GM19023 (cell line): ENCODE results near the gene ACTR10.
A peak's percentile ranks its signal among the peaks of the same experiment; 100 is the strongest.

ENCODE experiments used
- ATAC-seq: cut with Tn5 transposase; IDR thresholded peaks from one replicate; pipeline ENCODE4 v1.9.1; 2021; ENCODE audit warnings: mild to moderate bottlenecking, moderate library complexity; ENCODE audit not compliant: unreplicated experiment

Gene ACTR10

DNA sequence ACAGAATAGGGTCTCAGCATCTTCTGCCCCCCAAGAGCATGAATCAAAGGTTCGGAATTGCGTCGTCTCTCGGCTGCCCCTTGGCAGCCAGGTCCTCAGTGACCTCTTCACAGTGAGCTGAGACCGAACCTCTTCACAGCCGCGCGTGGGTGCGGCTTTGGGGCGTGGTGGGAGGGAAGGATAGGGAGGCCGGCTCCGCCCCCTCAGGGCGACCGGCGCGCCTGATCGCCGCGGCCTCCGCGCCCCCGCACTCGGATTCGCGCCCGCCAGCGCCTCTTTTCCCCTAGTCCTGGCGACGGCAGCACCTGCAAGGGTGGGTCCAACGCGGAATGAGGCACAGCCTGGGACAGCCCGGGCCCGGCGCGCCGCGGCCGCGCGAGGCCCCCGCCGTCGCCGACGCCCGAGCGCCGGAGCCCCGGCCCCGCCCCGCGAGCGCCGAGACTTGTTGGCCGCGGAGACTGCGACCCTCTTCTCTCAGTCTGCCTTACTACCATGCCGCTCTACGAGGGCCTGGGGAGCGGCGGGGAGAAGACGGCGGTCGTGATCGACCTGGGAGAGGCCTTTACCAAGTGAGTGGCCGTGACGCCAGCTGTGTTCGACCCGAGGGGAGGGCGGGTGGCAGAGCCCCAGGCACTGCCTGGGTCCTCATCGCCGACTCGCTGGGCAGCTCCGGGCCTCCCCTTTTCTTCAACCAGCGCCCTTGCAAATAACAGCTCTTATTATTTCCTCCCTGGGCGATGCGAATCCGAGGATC, at the start of gene ACTR10:
Gene ACTR10 (plus strand): TSS at position 424 of the 754 bp plus-strand sequence. CDS start 69 bp downstream, at position 493.
- peak; percentile 93 for ATAC-seq

DNA sequence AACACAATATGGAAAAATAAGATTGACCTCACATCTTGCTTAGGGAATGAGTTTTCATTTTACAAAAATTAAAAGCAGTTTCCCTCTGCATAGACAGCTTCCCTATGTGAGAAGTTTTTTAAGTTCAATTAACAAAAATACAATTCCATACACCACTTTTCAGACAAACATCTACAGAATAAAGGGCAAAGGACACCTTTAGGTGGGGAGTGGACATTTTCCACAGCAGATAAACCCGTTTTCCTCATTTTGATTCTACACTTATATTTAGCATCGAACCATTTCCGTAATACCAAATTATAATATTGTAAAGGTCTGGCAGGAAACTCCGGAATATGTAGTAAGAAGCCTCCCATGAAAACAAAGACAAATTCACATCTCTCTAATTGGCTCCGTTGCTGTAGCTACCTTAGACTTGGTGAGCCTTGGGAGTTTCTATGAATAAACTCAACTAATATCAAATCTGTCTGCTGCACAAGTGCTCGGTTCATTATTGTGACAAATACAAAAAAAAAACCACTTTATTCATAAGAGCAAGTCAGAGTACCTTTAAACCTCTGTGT, 49.6 kb upstream of the ACTR10 start:
- no peak for ATAC-seq

DNA sequence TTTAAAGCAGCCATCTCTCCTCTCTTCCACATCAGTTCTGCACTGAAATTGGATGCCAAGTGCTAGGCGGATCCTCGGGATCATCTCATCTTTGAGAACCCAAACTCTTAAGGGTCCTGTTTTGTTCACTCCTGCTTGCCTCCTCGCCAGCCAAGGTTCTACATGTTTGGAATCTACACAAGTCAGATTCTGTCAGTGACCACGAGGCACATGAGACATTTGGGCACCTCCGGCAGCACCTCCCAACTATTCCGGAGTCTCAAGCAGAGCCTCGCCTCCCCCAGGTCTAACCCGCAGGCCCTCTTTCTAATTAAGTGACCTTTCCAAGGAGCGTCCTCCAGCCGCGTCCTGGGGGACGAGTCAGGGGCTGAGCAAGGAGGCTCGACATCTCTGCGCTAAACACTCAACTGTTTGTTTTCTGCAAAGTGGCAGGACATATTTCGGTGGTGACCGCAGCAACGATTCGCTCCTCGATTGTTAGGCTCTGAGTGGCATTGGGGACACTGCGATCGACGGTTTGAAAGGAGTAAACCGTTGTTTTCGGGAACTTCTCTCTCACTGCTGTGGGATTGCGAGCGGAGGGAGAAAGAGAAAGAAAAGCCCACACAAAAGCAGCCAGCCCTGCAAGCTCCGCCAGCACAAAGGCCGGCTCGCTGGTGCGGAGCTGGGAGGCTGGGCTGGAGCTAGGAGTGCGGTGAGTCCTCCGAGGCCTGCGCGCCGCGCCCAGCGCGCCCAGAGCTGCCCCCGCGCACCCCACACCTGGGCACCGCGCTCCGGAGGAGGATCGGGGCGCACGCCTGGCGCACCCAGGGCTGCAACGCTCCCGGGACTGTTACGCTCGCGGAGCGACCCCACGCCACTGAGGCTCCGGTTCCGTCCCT, 48.6 kb upstream of the ACTR10 start:
- peak; percentile 42 for ATAC-seq

DNA sequence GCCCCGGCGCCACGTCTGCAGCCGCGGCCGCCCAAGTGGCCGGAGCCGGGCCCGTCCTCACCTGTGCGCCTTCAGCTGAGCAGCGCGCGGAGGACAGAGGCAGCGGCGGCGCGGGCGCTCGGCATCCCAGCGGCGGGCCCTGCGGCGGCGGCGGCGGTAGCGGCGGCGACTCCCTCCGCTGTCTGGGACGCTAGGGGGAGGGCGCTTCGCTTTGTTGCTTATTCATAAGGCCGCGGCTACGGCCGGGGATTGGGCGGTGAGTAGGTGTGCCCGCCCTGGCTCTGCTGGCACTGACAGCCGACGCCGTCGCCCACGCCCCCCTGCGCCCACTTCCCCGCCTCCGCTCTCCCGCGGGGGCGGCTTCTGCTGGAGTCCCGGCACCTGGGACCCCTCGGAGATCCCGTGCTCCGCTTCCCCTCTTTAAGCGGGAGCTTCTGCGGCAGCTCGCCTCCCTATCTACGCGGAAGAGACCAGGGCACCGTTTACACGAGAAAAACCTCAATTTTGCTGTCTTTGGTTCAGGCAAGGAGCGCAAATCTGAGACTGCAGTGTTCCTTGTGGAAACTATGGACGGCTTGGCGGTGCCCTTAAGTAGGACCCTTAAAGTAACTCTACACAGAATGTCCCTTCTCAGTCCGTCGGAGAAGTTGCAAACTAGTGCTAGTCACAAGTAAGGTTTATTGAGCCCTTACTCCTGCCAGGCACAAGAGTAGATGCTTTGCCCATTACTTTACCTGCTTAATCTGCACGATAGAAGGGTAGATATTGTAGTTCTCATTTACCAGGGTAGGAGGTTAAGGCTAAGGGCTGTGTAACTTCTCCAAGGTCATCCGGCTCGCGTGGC, 47.7 kb upstream of the ACTR10 start, which contains the start of gene ARMH4:
Gene ARMH4 (minus strand): TSS at position 200 of the 844 bp plus-strand sequence. CDS start 12,855 bp downstream, outside the sequence.
- peak; percentile 93 for ATAC-seq

DNA sequence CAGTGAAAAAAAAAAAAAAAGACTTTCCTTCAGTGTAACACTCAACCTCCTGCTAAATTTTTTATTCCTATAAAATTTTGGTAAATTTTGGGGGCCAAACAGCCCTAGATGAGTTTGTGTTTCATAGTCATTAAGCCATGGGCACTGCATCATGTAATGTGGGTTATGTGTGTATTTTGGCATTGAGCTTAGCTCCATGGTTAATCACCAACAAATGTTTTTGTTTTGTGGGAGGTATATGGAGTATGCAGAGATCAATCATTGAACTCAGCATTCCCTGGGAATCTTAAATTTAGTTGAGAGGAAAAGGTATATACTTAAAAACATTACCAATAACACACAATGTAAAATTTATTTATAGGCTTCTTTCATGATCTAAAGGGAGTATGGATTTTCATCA, 39.4 kb upstream of the ACTR10 start:
- no peak for ATAC-seq

DNA sequence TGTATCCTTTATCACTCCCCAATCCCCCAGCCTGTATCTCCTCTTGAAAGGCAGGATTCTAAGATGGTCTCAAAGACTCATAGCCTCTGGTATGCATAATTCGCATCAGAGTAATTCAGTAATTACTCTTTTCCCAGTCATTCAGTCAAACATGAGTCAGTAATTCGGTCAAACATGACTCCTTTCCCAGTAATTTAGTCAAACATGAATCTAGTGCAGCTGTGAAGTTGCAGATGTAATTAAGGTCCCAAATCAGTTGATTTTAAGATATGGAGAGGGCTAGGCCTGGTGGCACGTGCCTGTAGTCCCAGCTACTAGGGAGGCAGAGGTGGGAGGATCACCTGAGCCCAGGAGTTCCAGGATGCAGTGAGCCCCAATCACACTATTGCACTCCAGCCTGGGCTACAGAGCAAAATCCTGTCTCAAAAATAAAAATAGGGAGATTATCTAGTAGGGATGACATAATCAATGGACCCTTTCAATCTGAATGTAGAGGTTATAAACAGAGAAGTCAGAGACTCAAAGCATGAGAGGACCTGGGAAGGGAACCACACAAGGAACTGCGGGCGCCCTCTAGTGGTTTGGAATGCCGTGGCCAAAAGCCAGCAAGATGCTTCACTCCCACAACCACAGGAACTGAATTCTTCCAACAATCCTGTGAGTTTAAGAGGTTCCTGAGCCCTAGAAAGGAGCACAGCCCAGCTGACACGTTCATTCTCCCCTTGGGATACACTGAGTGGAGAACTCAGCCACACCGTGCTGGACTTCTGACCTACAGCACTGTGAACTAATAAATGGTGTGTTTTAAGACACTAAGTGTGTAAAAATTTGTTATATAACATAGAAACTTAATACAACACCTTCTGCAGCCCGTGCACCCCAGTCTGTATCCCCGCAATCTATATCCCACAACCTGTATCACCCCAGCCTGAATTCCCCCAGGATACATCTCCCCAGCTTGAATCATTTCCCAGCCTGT, 33.7 kb upstream of the ACTR10 start:
- ATAC-seq, result no peak

DNA sequence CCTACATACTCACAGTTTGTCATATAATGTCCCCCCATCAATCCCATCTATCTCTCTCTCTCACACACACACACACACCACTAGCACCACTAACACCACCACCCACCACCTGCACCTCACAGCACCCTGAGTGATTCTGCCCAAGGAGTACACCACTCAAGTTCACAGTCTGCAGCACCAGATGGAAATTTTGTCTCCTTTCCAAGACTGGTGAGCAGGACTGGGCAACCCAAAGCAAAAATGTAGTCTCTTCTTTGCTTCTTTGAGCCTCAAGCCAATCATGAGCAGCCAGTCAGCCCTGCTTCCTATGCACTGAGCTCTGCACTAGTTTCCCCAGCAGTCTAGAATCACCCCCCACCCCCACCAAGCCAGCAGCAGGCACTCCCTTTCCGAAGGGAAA, 32.9 kb upstream of the ACTR10 start:
- ATAC-seq, result no peak

DNA sequence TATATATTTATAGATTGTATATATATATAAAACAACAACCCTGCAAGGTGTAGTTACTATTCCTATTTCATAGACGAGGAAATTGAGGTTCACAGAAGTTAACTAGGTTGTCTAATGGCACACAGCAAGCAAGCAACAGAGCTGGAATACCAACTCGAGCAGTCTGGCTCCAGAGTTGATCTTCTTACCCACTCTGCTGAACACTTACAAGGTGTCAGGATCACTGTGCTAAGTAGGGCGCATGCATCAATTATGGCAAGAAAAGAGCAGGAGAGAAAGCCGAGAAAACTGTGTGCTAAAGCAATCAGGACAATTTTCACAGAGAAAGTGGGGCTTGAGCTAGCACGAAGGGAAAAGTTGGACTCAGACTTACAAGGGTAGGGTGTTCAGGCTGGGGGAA, 32.1 kb upstream of the ACTR10 start:
- ATAC-seq, result no peak

DNA sequence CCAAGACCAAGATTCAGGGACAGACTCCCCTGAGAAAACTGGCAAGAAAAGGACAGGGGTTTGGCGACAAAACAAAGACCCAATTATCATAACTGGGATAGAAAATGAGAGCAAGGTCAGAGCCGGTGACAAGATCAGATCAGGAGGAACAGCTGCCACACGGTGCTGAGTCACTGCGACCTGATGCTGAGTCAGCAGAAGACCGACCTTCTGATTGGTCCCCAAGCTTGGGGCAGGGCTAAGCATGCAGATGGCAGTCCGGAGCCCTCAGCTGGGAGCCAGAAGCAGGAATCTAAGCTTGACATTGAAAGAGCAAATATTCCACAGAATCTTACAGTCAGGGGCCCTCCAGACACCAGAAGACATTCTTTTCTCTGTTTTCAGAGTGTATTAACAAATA, 28.9 kb upstream of the ACTR10 start:
- peak; percentile 88 for ATAC-seq

DNA sequence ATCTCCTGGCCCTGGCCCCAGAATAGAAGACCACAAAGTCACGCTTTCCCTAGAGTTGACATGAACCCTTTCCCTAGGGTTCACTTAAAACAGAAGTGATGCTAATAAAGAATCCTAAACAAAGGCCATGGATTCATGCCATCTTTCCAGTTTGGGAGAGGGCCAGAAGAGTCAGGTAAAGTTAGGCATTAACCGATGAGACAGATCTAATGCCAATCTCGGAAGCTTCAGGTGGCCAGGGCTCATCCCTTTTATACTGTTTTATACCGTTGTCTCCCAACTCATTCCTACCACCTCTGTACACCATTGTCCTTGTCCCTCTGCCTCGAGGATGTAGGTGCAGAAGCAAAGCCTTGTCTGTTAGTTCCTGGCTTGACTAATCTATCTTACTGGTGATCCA, 22.8 kb upstream of the ACTR10 start:
- no peak for ATAC-seq

DNA sequence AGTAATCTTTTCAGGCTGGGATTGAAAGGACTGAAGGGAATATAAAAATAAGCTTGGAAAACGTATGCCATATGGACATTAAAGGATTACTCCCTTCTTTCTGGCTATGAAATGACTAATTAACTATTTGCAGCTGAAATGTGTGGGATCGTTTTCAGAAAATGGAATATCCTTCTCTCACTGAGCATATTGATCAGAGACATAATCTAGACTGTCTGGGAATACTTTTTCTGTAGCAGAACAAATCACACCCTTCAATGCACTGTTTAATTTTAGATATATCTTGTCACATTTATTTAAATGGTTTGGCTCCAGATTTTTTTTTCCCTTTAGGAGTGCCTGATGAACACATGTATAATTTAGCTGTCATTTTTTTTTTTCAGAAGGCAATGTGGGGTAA, 10.8 kb upstream of the ACTR10 start:
- no peak for ATAC-seq

DNA sequence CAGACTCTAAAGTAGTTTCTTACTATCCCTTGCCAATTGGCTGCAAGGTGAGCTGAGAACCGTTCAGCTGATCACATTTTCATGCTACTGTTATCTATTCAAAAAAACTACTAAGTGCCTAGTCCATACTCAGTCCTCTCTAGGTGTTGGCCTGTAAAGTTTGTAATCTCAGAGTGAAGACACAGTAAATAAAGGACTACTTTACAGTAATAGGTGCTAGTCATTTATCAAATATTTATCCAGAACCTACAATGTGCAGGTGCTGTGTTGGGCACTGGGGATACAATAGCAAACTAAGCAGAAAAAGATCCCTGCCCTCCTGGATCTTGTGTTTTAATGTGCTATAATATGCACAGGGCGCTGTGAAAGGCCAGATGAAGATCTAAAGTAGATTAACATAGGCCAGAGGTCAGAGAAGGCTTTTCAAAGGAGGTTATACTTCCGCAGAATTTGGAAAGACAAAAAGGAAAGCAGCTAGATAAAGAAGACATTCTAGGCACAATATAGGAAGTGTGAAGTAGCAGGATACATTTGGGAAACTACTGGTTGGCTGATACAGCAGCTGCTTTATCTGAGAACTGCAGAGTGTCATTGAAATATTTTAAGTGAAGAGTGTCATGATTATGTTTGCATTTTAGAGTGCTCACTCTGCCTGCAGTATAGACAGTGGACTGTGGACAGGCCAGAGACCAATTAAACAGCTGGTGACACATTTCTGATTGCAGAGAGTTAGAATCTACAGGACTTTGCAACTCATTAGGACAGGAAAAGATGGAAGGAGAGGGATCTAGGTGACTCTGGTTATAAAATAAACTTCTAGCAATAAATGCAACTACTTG, 8.0 kb upstream of the ACTR10 start:
- no peak for ATAC-seq

DNA sequence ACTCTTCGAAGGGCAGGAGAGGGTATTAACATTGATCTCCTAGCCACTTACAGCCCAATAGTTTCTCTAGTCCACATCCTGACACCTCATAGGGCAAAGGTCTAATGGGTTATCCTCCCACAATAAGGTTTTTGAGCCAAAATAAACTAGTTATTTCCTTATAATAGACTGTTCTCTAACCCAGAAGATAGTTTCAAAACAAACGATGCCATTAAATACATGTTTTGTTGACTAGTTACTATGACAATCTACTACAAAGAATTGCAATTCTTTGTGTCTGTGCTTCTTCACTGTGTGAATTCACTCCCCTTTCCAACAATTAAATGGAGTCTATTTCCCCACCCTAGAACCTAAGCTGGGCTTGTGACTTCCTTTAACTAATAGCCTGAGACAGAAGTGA, 6.4 kb upstream of the ACTR10 start:
- ATAC-seq, result no peak

DNA sequence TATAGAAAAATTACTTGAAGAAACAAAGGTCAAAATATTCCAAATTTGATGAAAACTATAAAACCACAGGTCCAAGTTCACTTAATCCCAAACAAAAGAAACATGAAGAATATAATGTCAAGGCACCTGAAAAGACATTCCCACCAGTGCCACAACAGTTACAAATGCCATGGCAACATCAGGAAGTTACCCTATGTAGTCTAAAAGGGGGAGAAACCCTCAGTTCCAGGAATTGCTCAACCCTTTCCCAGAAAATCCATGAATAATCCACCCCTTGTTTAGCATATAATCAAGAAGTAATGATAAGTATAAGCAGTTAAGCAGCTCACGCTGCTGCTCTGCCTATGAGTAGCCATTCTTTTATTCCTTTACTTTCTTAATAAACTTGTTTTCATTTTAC, 3.8 kb upstream of the ACTR10 start:
- ATAC-seq, result no peak

DNA sequence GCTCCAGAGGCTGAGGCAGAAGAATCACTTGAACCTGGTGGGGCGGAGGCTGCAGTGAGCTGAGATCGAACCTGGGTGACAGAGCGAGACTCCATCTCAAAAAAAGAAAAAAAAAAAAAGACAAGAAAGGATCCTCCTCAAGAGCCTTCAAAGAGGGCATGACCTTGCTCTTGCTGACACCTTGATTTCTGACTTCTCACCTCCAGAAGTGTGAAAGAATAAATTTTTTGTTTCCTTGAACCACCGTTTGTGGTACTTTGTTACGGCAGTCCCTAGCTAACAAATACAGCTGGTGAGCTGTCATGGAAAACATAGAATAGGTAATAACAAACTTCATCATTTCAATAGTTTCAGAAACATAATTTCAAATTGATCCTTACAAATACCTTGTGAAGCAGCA, 1.9 kb upstream of the ACTR10 start:
- no peak for ATAC-seq

DNA sequence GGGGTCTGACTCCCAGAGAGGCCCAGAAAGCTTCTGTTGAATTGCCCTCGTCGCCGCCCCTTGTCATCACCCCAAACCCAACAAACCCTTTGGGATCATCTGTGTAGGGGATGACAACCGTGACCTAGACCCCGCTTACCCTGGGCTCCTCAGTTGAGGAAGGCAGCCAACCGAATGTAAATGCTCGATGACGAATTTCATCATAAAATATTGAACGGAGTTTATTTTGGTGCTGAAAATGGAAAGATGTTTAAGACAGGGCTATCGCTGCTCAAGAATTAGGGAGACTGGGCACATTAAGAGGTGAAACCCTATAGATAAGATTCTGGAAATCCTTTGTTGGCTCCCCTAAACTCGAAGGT, 512 bp downstream of the ACTR10 start:
- ATAC-seq, result peak; percentile 12

DNA sequence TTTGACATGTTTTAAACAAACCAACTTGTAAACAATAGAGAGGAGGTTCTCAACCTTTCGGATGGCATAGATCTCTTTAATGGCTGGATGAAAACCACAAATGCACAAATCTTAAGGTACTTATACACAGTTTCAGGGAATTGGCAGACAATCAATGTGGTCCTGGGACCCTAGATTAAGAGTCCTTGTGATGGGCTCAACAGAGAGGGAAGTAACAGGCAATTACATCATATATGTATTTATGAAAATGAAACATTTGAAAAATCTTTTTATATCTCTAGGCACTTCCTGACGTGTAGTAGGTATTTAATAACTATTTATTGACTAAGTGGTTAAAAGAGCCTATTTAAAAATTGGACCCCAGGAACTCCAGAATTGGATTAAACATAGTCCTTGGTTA, 897 bp downstream of the ACTR10 start:
- ATAC-seq, result no peak

DNA sequence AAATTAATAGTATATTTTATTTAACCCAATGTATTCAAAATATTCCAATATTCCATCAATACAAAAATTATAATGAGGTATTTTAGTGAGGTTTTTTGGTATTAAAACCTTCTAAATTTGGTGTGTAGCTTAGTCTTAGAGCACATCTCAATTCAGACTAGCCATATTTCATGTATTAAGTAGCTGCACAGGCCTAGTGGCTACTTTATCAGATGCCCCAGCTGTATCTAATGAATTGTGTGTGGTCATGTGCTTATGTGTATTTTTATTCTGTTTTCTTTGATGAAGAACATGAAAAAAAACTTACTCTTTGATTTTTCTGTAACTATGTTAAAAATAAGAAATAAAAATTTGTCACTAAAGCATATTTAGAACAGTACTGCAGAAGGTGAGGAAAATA, 13.2 kb downstream of the ACTR10 start:
- ATAC-seq, result no peak
